Ishikawa (cell line): Measurements from ENCODE around the gene SUPT20HL1.

Experiments used
- CEBPB ChIP-seq: IDR thresholded peaks from 2 replicates; pipeline ENCODE4 v1.6.1; 2012
- EGR1 ChIP-seq: IDR thresholded peaks from 2 replicates; pipeline ENCODE4 v1.6.1; 2012
- RAD21 ChIP-seq: IDR thresholded peaks from 2 replicates; pipeline ENCODE4 v1.6.1; 2012; ENCODE audit warnings: low read depth
- TAF1 ChIP-seq: IDR thresholded peaks from 2 replicates; pipeline ENCODE4 v1.6.1; 2012; ENCODE audit warnings: low read depth, mild to moderate bottlenecking
- USF1 ChIP-seq: IDR thresholded peaks from 2 replicates; pipeline ENCODE4 v1.6.1; 2012
- ZBTB7A ChIP-seq: IDR thresholded peaks from 2 replicates; pipeline ENCODE4 v1.6.1; 2012; ENCODE audit warnings: low read depth

- no peak for TF ChIP-seq TAF1
- no peak for TF ChIP-seq USF1
- no peak for TF ChIP-seq ZBTB7A
- TF ChIP-seq CEBPB = no peak
- TF ChIP-seq RAD21 = no peak
- TF ChIP-seq EGR1 = no peak
Observed at GRCh38 chrX:24405959-24406358, 45.5 kb downstream of the SUPT20HL1 start.
